Neuronal stem cell (in vitro differentiated cells): ENCODE data around the gene RNF43.

Source experiments
- DNase-seq: peaks from one replicate; pipeline ENCODE4 v3.0.0-alpha.2; 2013; ENCODE audit warnings: low spot score
- H2AFZ ChIP-seq: one replicate; pipeline ENCODE4 v1.6.1; 2013; ENCODE audit warnings: mild to moderate bottlenecking, low read length, inconsistent platforms
- H2AK5ac ChIP-seq: 2 replicates; pipeline ENCODE4 v1.6.1; 2013; ENCODE audit warnings: low read depth, mild to moderate bottlenecking, inconsistent platforms, low read length, moderate library complexity, mixed read lengths
- H2BK120ac ChIP-seq: 2 replicates; pipeline ENCODE4 v1.6.1; 2013; ENCODE audit warnings: low read depth, mild to moderate bottlenecking, inconsistent platforms, low read length, moderate library complexity, mixed read lengths
- H2BK12ac ChIP-seq: one replicate; pipeline ENCODE4 v1.6.1; 2013; ENCODE audit warnings: low read length, inconsistent platforms
- H2BK15ac ChIP-seq: 2 replicates; pipeline ENCODE4 v1.6.1; 2013; ENCODE audit warnings: mild to moderate bottlenecking, low read length, inconsistent platforms, mixed read lengths
- H2BK5ac ChIP-seq: one replicate; pipeline ENCODE4 v1.6.1; 2013; ENCODE audit warnings: inconsistent platforms, mild to moderate bottlenecking, low read length, moderate library complexity
- H3K14ac ChIP-seq: one replicate; pipeline ENCODE4 v1.6.1; 2013; ENCODE audit warnings: low read length, inconsistent platforms
- H3K18ac ChIP-seq: 2 replicates; pipeline ENCODE4 v1.6.1; 2013; ENCODE audit warnings: low read length, inconsistent platforms
- H3K23ac ChIP-seq: 2 replicates; pipeline ENCODE4 v1.6.1; 2013; ENCODE audit warnings: low read depth, mild to moderate bottlenecking, mixed read lengths, low read length, inconsistent platforms; ENCODE audit not compliant: poor library complexity
- H3K27ac ChIP-seq: replicated peaks from 3 replicates; pipeline ENCODE4 v1.5.1; 2013; ENCODE audit warnings: low read length, inconsistent platforms
- H3K27me3 ChIP-seq, 3 experiments: 2 replicates each; pipeline ENCODE4 v1.6.1; 2013; ENCODE audit warnings: low read length in 3 of 3, mild to moderate bottlenecking in 2 of 3, inconsistent platforms in 1 of 3, low read depth in 1 of 3, mixed read lengths in 1 of 3, moderate library complexity in 1 of 3; ENCODE audit not compliant: control insufficient read depth in 3 of 3, insufficient read depth in 3 of 3
- H3K36me3 ChIP-seq, 2 donors: replicated peaks in 1 of 2; 2 replicates each; pipeline ENCODE4 v1.6.1; 2013; ENCODE audit warnings: low read length in 2 of 2; ENCODE audit not compliant: control insufficient read depth in 2 of 2, insufficient read depth in 2 of 2
- H3K4ac ChIP-seq: 2 replicates; pipeline ENCODE4 v1.6.1; 2013; ENCODE audit warnings: inconsistent platforms, mild to moderate bottlenecking, low read length, moderate library complexity
- H3K4me1 ChIP-seq, 2 donors: 1 replicate in 1 of 2; 2 replicates in 1 of 2; pipeline ENCODE4 v1.6.1; 2013; ENCODE audit warnings: low read length in 2 of 2, low read depth in 1 of 2; ENCODE audit not compliant: control insufficient read depth in 2 of 2, insufficient read depth in 1 of 2
- H3K4me2 ChIP-seq: one replicate; pipeline ENCODE4 v1.6.1; 2013; ENCODE audit warnings: mild to moderate bottlenecking, low read length, inconsistent platforms; ENCODE audit not compliant: insufficient read depth, poor library complexity, severe bottlenecking
- H3K4me3 ChIP-seq, 2 donors: 2 replicates each; pipeline ENCODE4 v1.5.1; 2013; ENCODE audit warnings: low read length in 2 of 2, mild to moderate bottlenecking in 2 of 2, inconsistent platforms in 1 of 2, moderate library complexity in 1 of 2
- H3K79me1 ChIP-seq: one replicate; pipeline ENCODE4 v1.6.1; 2013; ENCODE audit warnings: low read depth, mild to moderate bottlenecking, inconsistent platforms, low read length, moderate library complexity
- H3K9ac ChIP-seq: one replicate; pipeline ENCODE4 v1.6.1; 2013; ENCODE audit warnings: mild to moderate bottlenecking, low read depth, low read length, inconsistent platforms; ENCODE audit not compliant: poor library complexity
- H3K9me3 ChIP-seq, 2 donors: replicated peaks in 1 of 2; 2 replicates each; pipeline versions ENCODE3 to v1.6.1; 2013; ENCODE audit warnings: low read length in 2 of 2, mild to moderate bottlenecking in 2 of 2, inconsistent platforms in 1 of 2, low read depth in 1 of 2, mixed read lengths in 1 of 2, moderate library complexity in 1 of 2; ENCODE audit not compliant: control insufficient read depth in 2 of 2, insufficient read depth in 1 of 2
- H4K8ac ChIP-seq: one replicate; pipeline ENCODE4 v1.6.1; 2013; ENCODE audit warnings: low read depth, mild to moderate bottlenecking, inconsistent platforms, low read length, moderate library complexity
- H4K91ac ChIP-seq: one replicate; pipeline ENCODE4 v1.6.1; 2013; ENCODE audit warnings: low read length, low read depth, mild to moderate bottlenecking, inconsistent platforms; ENCODE audit not compliant: poor library complexity
- WGBS, 2 donors: extraction: QIAGEN DNeasy Blood & Tissue Kit; methylation state at CpG; one replicate each; pipeline ENCODE4 v1.1.7; 2013; ENCODE audit warnings: missing lambda C conversion rate in 2 of 2, mixed read lengths in 1 of 2; ENCODE audit not compliant: insufficient read length in 2 of 2, insufficient replicate concordance in 1 of 2; ENCODE audit errors: extremely low coverage in 2 of 2; 5-methylcytosine and 5-hydroxymethylcytosine counted together

RNF43 gene

DNA sequence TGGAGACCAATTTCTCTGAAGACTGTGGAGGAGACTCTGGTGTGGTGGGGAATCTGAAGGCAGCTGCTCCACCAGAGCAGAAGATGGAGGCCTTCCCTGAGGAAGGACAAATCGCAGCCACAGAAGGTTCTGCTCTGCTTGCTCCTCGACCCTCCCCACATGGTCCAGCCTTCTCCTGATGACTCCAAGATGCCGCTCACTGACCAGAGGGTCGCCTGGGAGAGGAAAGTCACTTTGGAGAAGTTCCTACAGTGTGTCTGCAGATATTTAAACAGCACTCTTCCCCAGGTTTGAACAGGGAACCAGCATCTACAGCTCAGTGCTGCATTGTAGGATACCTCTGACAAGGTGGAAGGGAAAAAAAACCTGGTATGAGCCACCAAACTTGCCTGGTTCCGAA lies 44.3 kb downstream of the RNF43 start:
- no peak overlapping the region for H2AK5ac ChIP-seq
- no peak overlapping the region for H2BK120ac ChIP-seq
- no peak overlapping the region for H4K91ac ChIP-seq

DNA sequence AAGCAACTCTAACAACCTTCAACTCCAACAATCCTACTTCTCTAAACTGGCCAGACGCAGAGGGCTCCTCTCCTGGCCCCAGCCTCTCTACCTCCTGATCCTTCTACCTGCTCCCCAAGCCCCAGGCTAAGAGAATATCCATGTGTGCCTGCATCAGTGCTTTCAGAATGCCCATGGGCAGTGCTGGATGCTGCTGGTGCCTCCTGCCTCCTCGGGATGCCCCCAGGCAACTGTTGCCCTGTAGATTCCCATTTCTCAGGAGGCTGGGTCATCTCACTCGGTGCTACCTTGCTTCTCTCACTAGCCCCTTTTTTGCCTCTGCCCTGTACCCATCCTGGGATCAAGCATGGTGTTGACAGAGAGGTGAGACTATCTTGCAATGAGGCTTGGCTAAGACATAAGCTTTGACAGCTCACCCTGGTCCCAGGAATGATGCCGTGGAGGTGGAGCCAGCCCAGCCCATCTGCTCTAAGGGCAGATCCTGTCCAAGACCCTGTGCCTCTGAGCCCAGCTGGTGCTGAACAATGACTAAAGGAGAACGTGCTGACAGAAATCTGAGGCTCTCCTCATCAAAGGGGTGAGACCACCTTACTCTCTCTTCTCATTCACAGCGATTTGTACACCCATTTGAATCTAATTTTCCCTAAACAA lies 45.9 kb downstream of the RNF43 start:
- no peak overlapping the region for H2BK15ac ChIP-seq
- H3K14ac ChIP-seq: no peak overlapping the region
- H3K79me1 ChIP-seq: no peaks in the 10 kb centered on the region
- WGBS, 2 donors: no CpG with 5 or more reads among the region's 6 CpGs
- H3K18ac ChIP-seq: no peak overlapping the region
- H2BK12ac ChIP-seq: no peak overlapping the region
- no peak overlapping the region for H2AK5ac ChIP-seq
- no peak overlapping the region for H4K8ac ChIP-seq
- no peak overlapping the region for H3K4me2 ChIP-seq
- DNase-seq: no peak
- H3K4me1 ChIP-seq: peaks cover 0 to 4% of the 10 kb centered on the region in 2 donors
- no peak overlapping the region for H3K23ac ChIP-seq
- H2BK120ac ChIP-seq: no peak overlapping the region
- H3K9me3 ChIP-seq: no peaks in the 10 kb centered on the region
- H3K4ac ChIP-seq: no peak overlapping the region
- no peak overlapping the region for H2AFZ ChIP-seq
- no peak overlapping the region for H3K9ac ChIP-seq
- H2BK5ac ChIP-seq: no peak overlapping the region
- no peak overlapping the region for H3K4me3 ChIP-seq
- no peaks in the 10 kb centered on the region for H3K27me3 ChIP-seq
- H3K36me3 ChIP-seq: no peaks in the 10 kb centered on the region
- no peak overlapping the region for H3K27ac ChIP-seq
- H4K91ac ChIP-seq: no peak overlapping the region

More for the DNA sequence above, 44.3 kb downstream of the RNF43 start:
- Histone ChIP-seq H3K18ac (peak overlapping the region; percentile 42), H3K14ac (no peak overlapping the region), H2BK5ac (no peak overlapping the region), H2BK12ac (no peak overlapping the region), H3K4ac (no peak overlapping the region), H3K27me3 (no peaks in the 10 kb centered on the region), H2AFZ (peak overlapping the region; percentile 49), H2BK15ac (no peak overlapping the region), H3K4me2 (no peak overlapping the region), H3K27ac (no peak overlapping the region), H3K4me1 (peaks cover 0 to 6% of the 10 kb centered on the region in 2 donors), H4K8ac (no peak overlapping the region), H3K36me3 (no peaks in the 10 kb centered on the region), H3K4me3 (no peak overlapping the region), H3K79me1 (no peaks in the 10 kb centered on the region), H3K9ac (no peak overlapping the region), H3K23ac (no peak overlapping the region), H3K9me3 (no peaks in the 10 kb centered on the region)
- no CpG with 5 or more reads among the region's 5 CpGs for WGBS, 2 donors
- no peak for DNase-seq

DNA sequence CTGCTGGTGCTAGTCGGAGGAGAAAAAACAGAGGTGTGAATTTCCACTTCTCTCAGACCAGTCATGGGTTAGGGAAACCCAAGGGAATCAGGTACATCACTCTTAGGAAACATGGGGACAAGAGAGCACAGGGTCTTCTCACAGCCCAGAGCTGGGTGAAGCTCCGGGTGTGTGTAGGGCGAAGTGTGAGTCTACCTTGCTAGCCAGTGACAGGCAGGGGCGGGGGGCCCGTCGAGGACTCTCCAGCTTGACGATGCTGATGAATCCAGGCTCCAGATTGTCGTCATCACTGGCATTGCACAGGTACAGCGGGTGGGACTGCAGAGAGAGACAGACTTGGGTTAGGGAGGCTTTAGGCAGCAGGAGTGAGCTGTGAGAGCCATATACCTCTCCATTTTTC lies 46.6 kb downstream of the RNF43 start:
- Histone ChIP-seq H3K9ac (no peak overlapping the region), H2BK15ac (no peak overlapping the region), H3K79me1 (no peaks in the 10 kb centered on the region), H3K4me1 (peaks cover 0 to 4% of the 10 kb centered on the region in 2 donors), H3K23ac (no peak overlapping the region), H3K9me3 (no peaks in the 10 kb centered on the region), H2BK120ac (no peak overlapping the region), H3K4me3 (no peak overlapping the region), H4K8ac (no peak overlapping the region), H3K36me3 (no peaks in the 10 kb centered on the region), H3K27me3 (peaks cover 0 to 2% (median 0%) of the 10 kb centered on the region in 3 experiments), H2BK12ac (no peak overlapping the region), H3K4me2 (no peak overlapping the region), H3K27ac (no peak overlapping the region), H2AFZ (no peak overlapping the region), H2AK5ac (no peak overlapping the region), H4K91ac (no peak overlapping the region), H3K18ac (no peak overlapping the region), H2BK5ac (no peak overlapping the region), H3K4ac (no peak overlapping the region), H3K14ac (no peak overlapping the region)
- no peak for DNase-seq
- WGBS, 2 donors: no CpG with 5 or more reads among the region's 9 CpGs

DNA sequence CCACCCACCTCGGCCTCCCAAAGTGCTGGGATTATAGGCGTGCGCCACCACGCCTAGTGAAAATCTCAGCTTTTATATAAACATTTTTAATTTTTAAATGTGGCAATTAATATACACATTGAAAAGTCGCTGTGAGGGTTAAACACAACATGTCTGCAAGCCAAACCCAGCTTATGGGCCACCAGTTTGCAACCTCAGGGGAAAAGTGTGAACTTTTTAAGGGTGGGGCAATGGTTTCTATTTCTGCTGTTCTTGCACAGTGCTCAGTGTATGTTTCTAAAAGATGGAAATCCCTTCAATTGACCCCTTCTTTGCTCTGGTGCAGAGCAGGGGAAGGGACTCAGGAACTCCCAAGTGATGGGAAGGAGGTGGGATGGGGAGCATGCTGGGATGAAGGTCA lies 47.0 kb downstream of the RNF43 start:
- Histone ChIP-seq H2AK5ac (no peak overlapping the region), H3K23ac (no peak overlapping the region), H3K9ac (no peak overlapping the region), H2BK120ac (no peak overlapping the region), H3K14ac (no peak overlapping the region), H2BK15ac (no peak overlapping the region), H2BK5ac (no peak overlapping the region), H2BK12ac (no peak overlapping the region), H3K4me2 (no peak overlapping the region), H3K79me1 (no peaks in the 10 kb centered on the region), H2AFZ (no peak overlapping the region), H3K4me1 (peaks cover 0 to 4% of the 10 kb centered on the region in 2 donors), H3K18ac (no peak overlapping the region), H3K27me3 (peaks cover 0 to 6% (median 0%) of the 10 kb centered on the region in 3 experiments), H3K4me3 (no peak overlapping the region), H3K4ac (no peak overlapping the region), H3K36me3 (no peaks in the 10 kb centered on the region), H3K9me3 (no peaks in the 10 kb centered on the region), H3K27ac (no peak overlapping the region), H4K8ac (no peak overlapping the region), H4K91ac (no peak overlapping the region)
- no CpG with 5 or more reads among the region's 5 CpGs for WGBS, 2 donors
- DNase-seq: no peak
